ENCODE data around the gene NEGR1. TPM values are rescaled to one million over a fixed set of nuclear protein-coding genes. Genes with fewer than 3 reads are reported as not detected.

NEGR1 gene
- total RNA-seq, 1 donor from 2014 or later, result 19.2 TPM

- TF ChIP-seq CTCF (IDR thresholded peaks at IDR 0.05) (no peak), POLR2AphosphoS5 (IDR thresholded peaks at IDR 0.05; ENCODE audit: insufficient read depth in 1 of 2, low read depth in 1 of 2) (no peak), POLR2A (IDR thresholded peaks at IDR 0.05) (no peak)
- no peak for DNase-seq (ENCODE audit: extremely low spot score in 2 of 2)
- H3K27ac ChIP-seq, result no peak overlapping the region
- H3K9me3 ChIP-seq, result no peaks in the 10 kb centered on the region
- no peaks in the 10 kb centered on the region for H3K36me3 ChIP-seq
- intact Hi-C loops (cut with DNase I), result no loop called here
- H3K4me3 ChIP-seq, result no peak overlapping the region
- no peaks in the 10 kb centered on the region for H3K27me3 ChIP-seq
- H3K4me1 ChIP-seq, result no peaks in the 10 kb centered on the region
These were observed 270.6 kb downstream of the NEGR1 start for GRCh38 chr1:72011721-72012120.

GRCh38 chr1:72010094-72010431, 272.3 kb downstream of the NEGR1 start:
- no peak for DNase-seq (ENCODE audit: extremely low spot score in 2 of 2)
- no peaks in the 10 kb centered on the region for H3K27me3 ChIP-seq
- H3K36me3 ChIP-seq, result no peaks in the 10 kb centered on the region
- H3K4me1 ChIP-seq, result no peaks in the 10 kb centered on the region
- H3K9me3 ChIP-seq, result no peaks in the 10 kb centered on the region
- no peak overlapping the region for H3K4me3 ChIP-seq
- intact Hi-C loops (cut with DNase I), result no loop called here
- no peak overlapping the region for H3K27ac ChIP-seq
- TF ChIP-seq POLR2A (IDR thresholded peaks at IDR 0.05) (no peak), POLR2AphosphoS5 (IDR thresholded peaks at IDR 0.05; ENCODE audit: insufficient read depth in 1 of 2, low read depth in 1 of 2) (no peak), CTCF (IDR thresholded peaks at IDR 0.05) (no peak)

GRCh38 chr1:72009173-72010093, 272.9 kb downstream of the NEGR1 start:
- H3K27me3 ChIP-seq, result no peaks in the 10 kb centered on the region
- H3K4me1 ChIP-seq, result no peaks in the 10 kb centered on the region
- no peak for DNase-seq (ENCODE audit: extremely low spot score in 2 of 2)
- H3K9me3 ChIP-seq, result no peaks in the 10 kb centered on the region
- no peak for TF ChIP-seq POLR2A (IDR thresholded peaks at IDR 0.05)
- TF ChIP-seq CTCF (IDR thresholded peaks at IDR 0.05), result no peak
- no peak for TF ChIP-seq POLR2AphosphoS5 (IDR thresholded peaks at IDR 0.05; ENCODE audit: insufficient read depth in 1 of 2, low read depth in 1 of 2)
- H3K36me3 ChIP-seq, result no peaks in the 10 kb centered on the region
- intact Hi-C loops (cut with DNase I), result no loop called here
- H3K4me3 ChIP-seq, result no peak overlapping the region
- no peak overlapping the region for H3K27ac ChIP-seq

GRCh38 chr1:72007312-72007711, 275.0 kb downstream of the NEGR1 start:
- Histone ChIP-seq H3K36me3 (no peaks in the 10 kb centered on the region), H3K27ac (no peak overlapping the region), H3K9me3 (no peaks in the 10 kb centered on the region), H3K4me3 (no peak overlapping the region), H3K4me1 (no peaks in the 10 kb centered on the region), H3K27me3 (no peaks in the 10 kb centered on the region)
- no peak for DNase-seq (ENCODE audit: extremely low spot score in 2 of 2)
- TF ChIP-seq POLR2AphosphoS5 (IDR thresholded peaks at IDR 0.05; ENCODE audit: insufficient read depth in 1 of 2, low read depth in 1 of 2) (no peak), CTCF (IDR thresholded peaks at IDR 0.05) (no peak), POLR2A (IDR thresholded peaks at IDR 0.05) (no peak)
- intact Hi-C loops (cut with DNase I), result no loop called here

GRCh38 chr1:72006092-72006491, 276.2 kb downstream of the NEGR1 start:
- H3K27me3 ChIP-seq, result no peaks in the 10 kb centered on the region
- DNase-seq (ENCODE audit: extremely low spot score in 2 of 2), result no peak
- H3K36me3 ChIP-seq, result no peaks in the 10 kb centered on the region
- TF ChIP-seq CTCF (IDR thresholded peaks at IDR 0.05), result no peak
- no peak for TF ChIP-seq POLR2A (IDR thresholded peaks at IDR 0.05)
- TF ChIP-seq POLR2AphosphoS5 (IDR thresholded peaks at IDR 0.05; ENCODE audit: insufficient read depth in 1 of 2, low read depth in 1 of 2), result no peak
- no peak overlapping the region for H3K4me3 ChIP-seq
- no peaks in the 10 kb centered on the region for H3K4me1 ChIP-seq
- no peak overlapping the region for H3K27ac ChIP-seq
- intact Hi-C loops (cut with DNase I), result no loop called here
- no peaks in the 10 kb centered on the region for H3K9me3 ChIP-seq
